ENCODE results near the gene TBC1D5.

DNA sequence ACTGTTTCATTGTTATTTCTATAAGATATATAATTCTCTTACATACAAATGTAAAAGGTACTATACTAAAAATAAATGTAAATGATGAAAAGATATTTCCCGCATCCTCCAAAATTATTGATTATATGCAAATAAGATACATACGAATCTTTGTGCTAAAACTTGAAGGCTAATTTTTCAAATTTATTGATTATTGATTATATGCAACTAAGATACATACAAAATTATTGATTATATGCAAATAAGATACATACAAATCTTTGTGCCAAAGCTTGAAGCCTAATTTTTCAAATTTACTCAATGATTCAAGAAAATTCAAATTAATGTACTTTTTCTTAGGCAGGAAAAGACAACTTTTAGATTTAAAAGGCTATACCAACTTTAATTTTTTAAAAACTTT lies 319.8 kb downstream of the TBC1D5 start:
- TF ChIP-seq, protein P1, sequence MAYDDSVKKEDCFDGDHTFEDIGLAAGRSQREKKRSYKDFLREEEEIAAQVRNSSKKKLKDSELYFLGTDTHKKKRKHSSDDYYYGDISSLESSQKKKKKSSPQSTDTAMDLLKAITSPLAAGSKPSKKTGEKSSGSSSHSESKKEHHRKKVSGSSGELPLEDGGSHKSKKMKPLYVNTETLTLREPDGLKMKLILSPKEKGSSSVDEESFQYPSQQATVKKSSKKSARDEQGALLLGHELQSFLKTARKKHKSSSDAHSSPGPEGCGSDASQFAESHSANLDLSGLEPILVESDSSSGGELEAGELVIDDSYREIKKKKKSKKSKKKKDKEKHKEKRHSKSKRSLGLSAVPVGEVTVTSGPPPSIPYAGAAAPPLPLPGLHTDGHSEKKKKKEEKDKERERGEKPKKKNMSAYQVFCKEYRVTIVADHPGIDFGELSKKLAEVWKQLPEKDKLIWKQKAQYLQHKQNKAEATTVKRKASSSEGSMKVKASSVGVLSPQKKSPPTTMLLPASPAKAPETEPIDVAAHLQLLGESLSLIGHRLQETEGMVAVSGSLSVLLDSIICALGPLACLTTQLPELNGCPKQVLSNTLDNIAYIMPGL (CRISPR knock-in tag; IDR thresholded peaks at IDR 0.05), result no peak
- TF ChIP-seq ATF1 (CRISPR knock-in tag; IDR thresholded peaks at IDR 0.05), result no peak
- no peak for TF ChIP-seq CTCF (IDR thresholded peaks at IDR 0.05)

Measured in WTC11 (cell line).